ENCODE data around the gene OAS2. TPM values are rescaled to one million over a fixed set of nuclear protein-coding genes. Genes with fewer than 3 reads are reported as not detected.
"Not testable (repeated sequence)": the region's sequence is repeated elsewhere in the genome, so short reads cannot be mapped to it uniquely, and the experiment has no call there.

OAS2 gene
- total RNA-seq, 2 donors from 2014 or later, result 35.4 to 45.3 TPM

DNA sequence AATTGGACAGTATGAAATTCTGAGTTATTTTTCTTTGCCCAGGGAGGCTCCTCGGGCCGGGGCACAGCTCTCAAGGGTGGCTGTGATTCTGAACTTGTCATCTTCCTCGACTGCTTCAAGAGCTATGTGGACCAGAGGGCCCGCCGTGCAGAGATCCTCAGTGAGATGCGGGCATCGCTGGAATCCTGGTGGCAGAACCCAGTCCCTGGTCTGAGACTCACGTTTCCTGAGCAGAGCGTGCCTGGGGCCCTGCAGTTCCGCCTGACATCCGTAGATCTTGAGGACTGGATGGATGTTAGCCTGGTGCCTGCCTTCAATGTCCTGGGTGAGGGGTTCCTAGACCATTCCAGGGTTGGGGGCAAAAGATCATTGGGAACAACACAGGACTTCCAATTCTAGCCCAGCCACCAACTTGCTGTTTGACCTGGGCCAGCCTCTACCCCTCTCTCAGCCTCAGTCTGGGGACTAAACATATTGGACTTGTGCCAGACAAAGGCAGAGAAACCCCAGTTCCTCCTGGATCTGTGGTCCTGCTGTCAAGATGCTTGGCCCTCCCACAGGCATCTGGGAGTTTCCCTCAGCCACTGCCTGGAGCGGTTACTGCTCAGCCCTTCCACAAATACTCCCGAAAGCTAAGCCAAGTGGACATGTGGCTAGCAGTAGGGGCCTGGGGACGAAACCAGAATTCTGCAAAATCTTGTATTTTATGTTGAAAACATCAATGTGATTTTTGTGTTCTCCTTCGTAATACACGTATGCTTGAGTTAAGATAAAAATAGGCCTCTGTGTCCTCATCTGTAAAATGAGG is 36.6 kb upstream of the OAS2 start:
- no peaks in the 10 kb centered on the region for H3K9me3 ChIP-seq (ENCODE audit: control insufficient read depth, low read length, poor library complexity, severe bottlenecking)
- ATAC-seq (no peak), DNase-seq (no peak)
- H3K27me3 Mint-ChIP-seq, result no peaks in the 10 kb centered on the region
- H3K4me1 Mint-ChIP-seq, result peaks cover 29% of the 10 kb centered on the region
- no peak overlapping the region for H3K27ac Mint-ChIP-seq
- H3K4me3 Mint-ChIP-seq, result no peak overlapping the region
- peaks cover 8% of the 10 kb centered on the region for H3K36me3 Mint-ChIP-seq (ENCODE audit: low read depth)

DNA sequence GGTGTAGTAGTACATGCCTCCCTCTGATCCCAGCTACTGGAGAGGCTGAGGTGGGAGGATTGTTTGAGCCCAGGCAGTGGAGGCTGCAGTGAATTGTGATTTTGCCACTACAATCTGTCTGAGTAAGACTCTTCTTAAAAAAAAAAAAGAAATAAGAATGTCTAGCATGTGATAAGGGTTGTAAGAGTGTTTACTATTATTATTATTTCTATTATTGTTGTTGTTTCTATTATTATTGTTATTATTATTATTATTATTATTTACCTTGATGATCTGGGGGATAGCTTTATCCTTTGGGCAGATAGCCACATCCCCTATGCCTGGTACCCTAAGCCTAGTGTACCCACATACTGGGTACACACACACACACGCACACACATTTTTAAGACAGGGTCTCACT is 35.7 kb upstream of the OAS2 start:
- DNase-seq (no peak), ATAC-seq (no peak)
- peaks cover 8% of the 10 kb centered on the region for H3K36me3 Mint-ChIP-seq (ENCODE audit: low read depth)
- H3K4me3 Mint-ChIP-seq, result no peak overlapping the region
- H3K27ac Mint-ChIP-seq, result no peak overlapping the region
- H3K27me3 Mint-ChIP-seq, result no peaks in the 10 kb centered on the region
- H3K9me3 ChIP-seq (ENCODE audit: control insufficient read depth, low read length, poor library complexity, severe bottlenecking), result no peaks in the 10 kb centered on the region
- H3K4me1 Mint-ChIP-seq, result peaks cover 29% of the 10 kb centered on the region

DNA sequence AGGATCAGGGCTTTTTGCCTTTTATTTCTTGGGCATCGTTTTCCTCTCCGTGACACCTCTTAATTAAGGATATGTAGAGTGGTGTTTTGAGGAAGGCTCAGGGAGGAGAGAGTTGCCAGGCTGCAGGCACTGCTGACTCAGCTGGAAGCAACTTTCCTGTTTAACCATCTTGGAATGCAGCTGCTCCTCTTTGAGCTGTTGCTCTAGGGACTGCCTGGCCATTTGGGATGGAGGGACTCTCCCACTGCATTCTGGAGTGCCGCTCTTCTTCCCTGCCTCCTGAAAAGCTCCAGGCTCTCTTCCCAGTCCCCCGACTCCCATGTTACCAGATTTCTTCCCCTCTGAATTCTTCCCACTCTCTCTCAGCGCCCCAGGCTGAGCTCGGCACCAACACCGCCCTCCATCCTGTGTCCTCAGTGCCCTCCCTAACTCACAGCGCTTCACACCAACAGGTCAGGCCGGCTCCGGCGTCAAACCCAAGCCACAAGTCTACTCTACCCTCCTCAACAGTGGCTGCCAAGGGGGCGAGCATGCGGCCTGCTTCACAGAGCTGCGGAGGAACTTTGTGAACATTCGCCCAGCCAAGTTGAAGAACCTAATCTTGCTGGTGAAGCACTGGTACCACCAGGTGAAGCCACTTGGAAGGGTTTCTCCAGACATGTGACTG is 34.2 kb upstream of the OAS2 start:
- Mint-ChIP-seq H3K27ac (no peak overlapping the region), H3K4me3 (no peak overlapping the region), H3K36me3 (ENCODE audit: low read depth) (peaks cover 6% of the 10 kb centered on the region), H3K27me3 (no peaks in the 10 kb centered on the region), H3K4me1 (peaks cover 17% of the 10 kb centered on the region)
- no peaks in the 10 kb centered on the region for H3K9me3 ChIP-seq (ENCODE audit: control insufficient read depth, low read length, poor library complexity, severe bottlenecking)
- ATAC-seq, result no peak
- no peak for DNase-seq

DNA sequence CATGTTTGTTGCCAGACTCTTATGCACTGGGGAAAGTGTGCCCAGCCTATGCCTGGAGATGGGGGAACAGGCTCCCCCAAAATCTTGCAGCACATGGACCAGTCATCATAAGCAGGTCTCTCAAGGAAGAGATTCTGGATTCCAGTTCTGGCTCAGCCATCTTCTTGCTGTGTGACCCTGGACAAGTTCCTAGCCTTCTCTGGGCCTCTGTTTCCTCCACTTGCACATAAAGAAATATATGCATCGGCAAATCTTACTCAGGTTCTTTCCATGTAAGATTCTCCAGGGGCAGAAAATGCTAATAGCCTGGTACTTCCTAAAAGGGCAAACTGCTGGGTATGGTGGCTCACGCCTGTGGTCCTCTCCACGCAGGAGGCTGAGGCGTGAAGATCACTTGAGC is 32.8 kb upstream of the OAS2 start:
- DNase-seq (no peak), ATAC-seq (no peak)
- no peaks in the 10 kb centered on the region for H3K9me3 ChIP-seq (ENCODE audit: control insufficient read depth, low read length, poor library complexity, severe bottlenecking)
- Mint-ChIP-seq H3K36me3 (ENCODE audit: low read depth) (peaks cover 6% of the 10 kb centered on the region), H3K27ac (no peak overlapping the region), H3K4me3 (no peak overlapping the region), H3K27me3 (no peaks in the 10 kb centered on the region), H3K4me1 (peaks cover 6% of the 10 kb centered on the region)

DNA sequence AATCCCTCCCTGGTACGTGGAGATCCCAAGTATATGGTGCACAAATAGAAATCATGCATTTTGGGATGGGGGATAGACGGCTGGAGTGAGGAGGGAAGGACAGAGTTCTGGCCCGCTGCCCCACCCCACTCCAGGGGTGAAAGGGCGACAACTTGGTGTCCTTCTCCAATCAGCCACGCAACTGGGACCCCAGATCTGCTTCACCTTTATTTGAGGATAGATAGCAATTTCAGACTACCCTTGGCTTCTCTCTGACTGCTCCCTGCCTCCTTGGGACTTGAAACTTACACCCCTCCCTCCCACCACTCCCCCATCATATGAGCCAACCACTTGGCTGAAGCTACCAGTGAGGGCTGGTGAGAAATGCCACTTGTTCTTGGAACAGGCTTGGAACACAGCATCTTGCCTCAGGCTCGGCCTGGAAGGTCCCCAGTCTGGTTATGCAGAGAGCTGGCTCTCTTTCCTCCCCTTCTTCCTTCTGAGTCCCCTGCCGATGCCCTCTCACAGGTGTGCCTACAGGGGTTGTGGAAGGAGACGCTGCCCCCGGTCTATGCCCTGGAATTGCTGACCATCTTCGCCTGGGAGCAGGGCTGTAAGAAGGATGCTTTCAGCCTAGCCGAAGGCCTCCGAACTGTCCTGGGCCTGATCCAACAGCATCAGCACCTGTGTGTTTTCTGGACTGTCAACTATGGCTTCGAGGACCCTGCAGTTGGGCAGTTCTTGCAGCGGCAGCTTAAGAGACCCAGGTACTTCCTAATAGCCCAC is 31.9 kb upstream of the OAS2 start:
- H3K4me1 Mint-ChIP-seq, result peaks cover 6% of the 10 kb centered on the region
- ATAC-seq (no peak), DNase-seq (no peak)
- no peaks in the 10 kb centered on the region for H3K27me3 Mint-ChIP-seq
- no peaks in the 10 kb centered on the region for H3K9me3 ChIP-seq (ENCODE audit: control insufficient read depth, low read length, poor library complexity, severe bottlenecking)
- H3K4me3 Mint-ChIP-seq, result no peak overlapping the region
- H3K36me3 Mint-ChIP-seq (ENCODE audit: low read depth), result peaks cover 6% of the 10 kb centered on the region
- H3K27ac Mint-ChIP-seq, result peak overlapping the region; percentile 34

DNA sequence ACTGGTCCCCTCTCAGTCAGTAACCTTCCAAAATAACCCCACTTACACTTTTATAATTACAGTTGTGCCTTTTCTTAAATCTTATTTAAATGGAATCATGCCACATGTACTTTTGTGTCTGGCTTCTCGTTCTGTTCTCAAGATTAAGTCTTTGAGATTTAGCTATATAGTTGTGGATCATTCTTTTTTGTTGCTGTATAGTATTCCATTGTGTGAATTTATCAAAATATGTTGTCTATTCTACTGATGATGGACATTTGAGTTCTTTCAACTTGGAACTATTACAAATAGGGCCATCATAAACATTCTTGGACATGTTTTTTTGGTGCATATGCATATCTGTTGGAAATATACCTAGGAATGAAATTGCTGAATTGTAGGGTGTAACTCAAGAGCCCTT is 31.0 kb upstream of the OAS2 start:
- peaks cover 6% of the 10 kb centered on the region for H3K4me1 Mint-ChIP-seq
- no peak overlapping the region for H3K4me3 Mint-ChIP-seq
- no peak for ATAC-seq
- H3K27me3 Mint-ChIP-seq, result no peaks in the 10 kb centered on the region
- H3K36me3 Mint-ChIP-seq (ENCODE audit: low read depth), result peaks cover 8% of the 10 kb centered on the region
- no peaks in the 10 kb centered on the region for H3K9me3 ChIP-seq (ENCODE audit: control insufficient read depth, low read length, poor library complexity, severe bottlenecking)
- H3K27ac Mint-ChIP-seq, result no peak overlapping the region
- no peak for DNase-seq

DNA sequence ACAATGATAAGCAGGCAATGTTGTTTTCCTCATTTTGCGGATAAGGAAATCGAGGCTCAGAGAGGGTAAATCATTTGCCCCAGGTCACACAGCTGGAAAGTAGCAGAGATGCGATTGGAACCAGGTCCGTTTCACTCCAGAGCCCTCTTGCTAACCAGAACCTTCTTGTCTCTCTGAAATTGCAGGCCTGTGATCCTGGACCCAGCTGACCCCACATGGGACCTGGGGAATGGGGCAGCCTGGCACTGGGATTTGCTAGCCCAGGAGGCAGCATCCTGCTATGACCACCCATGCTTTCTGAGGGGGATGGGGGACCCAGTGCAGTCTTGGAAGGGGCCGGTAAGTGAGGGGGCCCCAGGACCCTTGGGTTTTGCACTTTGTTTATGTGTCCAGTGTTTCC is 30.6 kb upstream of the OAS2 start:
- H3K27me3 Mint-ChIP-seq, result no peaks in the 10 kb centered on the region
- peaks cover 11% of the 10 kb centered on the region for H3K36me3 Mint-ChIP-seq (ENCODE audit: low read depth)
- DNase-seq, result no peak
- H3K27ac Mint-ChIP-seq, result no peak overlapping the region
- no peaks in the 10 kb centered on the region for H3K9me3 ChIP-seq (ENCODE audit: control insufficient read depth, low read length, poor library complexity, severe bottlenecking)
- H3K4me3 Mint-ChIP-seq, result no peak overlapping the region
- ATAC-seq, result no peak
- peaks cover 6% of the 10 kb centered on the region for H3K4me1 Mint-ChIP-seq

DNA sequence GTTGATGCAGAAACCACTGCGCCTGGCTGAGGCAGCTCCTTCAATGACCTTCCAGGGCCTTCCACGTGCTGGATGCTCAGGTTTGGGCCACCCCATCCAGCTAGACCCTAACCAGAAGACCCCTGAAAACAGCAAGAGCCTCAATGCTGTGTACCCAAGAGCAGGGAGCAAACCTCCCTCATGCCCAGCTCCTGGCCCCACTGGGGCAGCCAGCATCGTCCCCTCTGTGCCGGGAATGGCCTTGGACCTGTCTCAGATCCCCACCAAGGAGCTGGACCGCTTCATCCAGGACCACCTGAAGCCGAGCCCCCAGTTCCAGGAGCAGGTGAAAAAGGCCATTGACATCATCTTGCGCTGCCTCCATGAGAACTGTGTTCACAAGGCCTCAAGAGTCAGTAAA is 29.5 kb upstream of the OAS2 start:
- DNase-seq (no peak), ATAC-seq (no peak)
- Mint-ChIP-seq H3K4me3 (no peak overlapping the region), H3K36me3 (ENCODE audit: low read depth) (peaks cover 11% of the 10 kb centered on the region), H3K27me3 (no peaks in the 10 kb centered on the region), H3K27ac (peak overlapping the region; percentile 24), H3K4me1 (peaks cover 6% of the 10 kb centered on the region)
- H3K9me3 ChIP-seq (ENCODE audit: control insufficient read depth, low read length, poor library complexity, severe bottlenecking), result no peaks in the 10 kb centered on the region

DNA sequence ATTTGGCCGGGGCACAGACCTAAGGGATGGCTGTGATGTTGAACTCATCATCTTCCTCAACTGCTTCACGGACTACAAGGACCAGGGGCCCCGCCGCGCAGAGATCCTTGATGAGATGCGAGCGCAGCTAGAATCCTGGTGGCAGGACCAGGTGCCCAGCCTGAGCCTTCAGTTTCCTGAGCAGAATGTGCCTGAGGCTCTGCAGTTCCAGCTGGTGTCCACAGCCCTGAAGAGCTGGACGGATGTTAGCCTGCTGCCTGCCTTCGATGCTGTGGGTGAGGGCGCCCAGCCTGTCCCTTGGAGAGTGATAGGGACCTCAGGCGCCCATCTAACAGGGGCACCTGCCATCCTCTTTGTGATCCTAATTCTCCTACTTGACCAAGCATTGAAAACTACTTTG is 27.6 kb upstream of the OAS2 start:
- H3K27me3 Mint-ChIP-seq, result no peaks in the 10 kb centered on the region
- H3K4me1 Mint-ChIP-seq, result peaks cover 2% of the 10 kb centered on the region
- H3K36me3 Mint-ChIP-seq (ENCODE audit: low read depth), result peaks cover 5% of the 10 kb centered on the region
- no peak overlapping the region for H3K4me3 Mint-ChIP-seq
- no peak for ATAC-seq
- no peak overlapping the region for H3K27ac Mint-ChIP-seq
- DNase-seq, result no peak
- H3K9me3 ChIP-seq (ENCODE audit: control insufficient read depth, low read length, poor library complexity, severe bottlenecking), result no peaks in the 10 kb centered on the region

DNA sequence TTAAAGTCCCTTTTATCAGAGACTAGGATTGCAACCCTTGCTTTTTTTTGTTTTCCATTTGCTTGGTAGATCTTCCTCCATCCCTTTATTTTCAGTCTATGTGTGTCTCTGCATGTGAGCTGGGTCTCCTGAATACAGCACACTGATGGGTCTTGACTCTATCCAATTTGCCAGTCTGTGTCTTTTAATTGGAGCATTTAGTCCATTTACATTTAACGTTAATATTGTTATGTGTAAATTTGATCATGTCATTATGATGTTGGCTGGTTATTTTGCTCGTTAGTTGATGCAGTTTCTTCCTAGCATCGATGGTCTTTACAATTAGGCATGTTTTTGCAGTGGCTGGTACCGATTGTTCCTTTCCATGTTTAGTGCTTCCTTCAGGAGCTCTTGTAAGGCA is 21.2 kb upstream of the OAS2 start:
- not testable (repeated sequence) for ATAC-seq; H3K27me3 Mint-ChIP-seq; H3K9me3 ChIP-seq (ENCODE audit: control insufficient read depth, low read length, poor library complexity, severe bottlenecking); H3K27ac Mint-ChIP-seq; H3K4me1 Mint-ChIP-seq; H3K4me3 Mint-ChIP-seq; DNase-seq
- peaks cover 20% of the 10 kb centered on the region for H3K36me3 Mint-ChIP-seq (ENCODE audit: low read depth)

DNA sequence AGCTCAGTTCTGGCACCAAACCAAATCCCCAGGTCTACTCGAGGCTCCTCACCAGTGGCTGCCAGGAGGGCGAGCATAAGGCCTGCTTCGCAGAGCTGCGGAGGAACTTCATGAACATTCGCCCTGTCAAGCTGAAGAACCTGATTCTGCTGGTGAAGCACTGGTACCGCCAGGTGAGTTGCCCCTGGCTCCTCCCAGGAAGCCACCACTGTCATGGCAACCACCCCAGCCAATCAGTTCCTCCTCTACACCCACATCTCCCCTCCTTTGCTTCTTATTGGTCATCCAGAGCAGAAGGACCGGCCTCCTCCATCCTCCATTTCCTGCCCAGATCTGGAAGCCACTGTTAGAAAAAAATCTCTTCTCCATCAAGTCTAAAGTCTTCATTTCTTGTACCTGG is 17.2 kb upstream of the OAS2 start:
- peaks cover 5% of the 10 kb centered on the region for H3K4me1 Mint-ChIP-seq
- peak; percentile 59 for ATAC-seq
- no peak overlapping the region for H3K4me3 Mint-ChIP-seq
- H3K27me3 Mint-ChIP-seq, result no peaks in the 10 kb centered on the region
- DNase-seq, result no peak
- peaks cover 24% of the 10 kb centered on the region for H3K36me3 Mint-ChIP-seq (ENCODE audit: low read depth)
- H3K9me3 ChIP-seq (ENCODE audit: control insufficient read depth, low read length, poor library complexity, severe bottlenecking), result no peaks in the 10 kb centered on the region
- H3K27ac Mint-ChIP-seq, result peak overlapping the region; percentile 39

DNA sequence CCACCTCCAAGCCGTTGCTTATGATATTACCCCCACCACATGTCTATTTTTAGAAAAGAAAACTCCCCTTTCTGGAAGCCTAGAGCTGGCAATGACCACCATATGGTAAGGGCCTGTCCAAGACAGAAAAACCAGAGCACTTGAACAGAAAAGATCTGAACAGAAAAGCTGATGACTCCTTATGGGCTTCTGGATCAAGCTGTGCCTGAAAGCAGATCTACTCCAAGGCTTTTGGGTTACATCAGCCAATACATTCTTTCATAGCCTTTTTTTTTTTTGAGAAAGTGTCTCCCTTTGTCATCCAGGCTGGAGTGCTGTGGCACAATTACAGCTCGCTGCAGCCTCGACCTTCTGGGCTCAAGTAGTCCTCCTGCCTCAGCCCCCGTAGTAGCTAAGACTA is 16.8 kb upstream of the OAS2 start:
- H3K4me3 Mint-ChIP-seq, result no peak overlapping the region
- no peaks in the 10 kb centered on the region for H3K9me3 ChIP-seq (ENCODE audit: control insufficient read depth, low read length, poor library complexity, severe bottlenecking)
- ATAC-seq (no peak), DNase-seq (no peak)
- peaks cover 27% of the 10 kb centered on the region for H3K36me3 Mint-ChIP-seq (ENCODE audit: low read depth)
- H3K27ac Mint-ChIP-seq, result peak overlapping the region; percentile 39
- peaks cover 8% of the 10 kb centered on the region for H3K4me1 Mint-ChIP-seq
- H3K27me3 Mint-ChIP-seq, result no peaks in the 10 kb centered on the region

DNA sequence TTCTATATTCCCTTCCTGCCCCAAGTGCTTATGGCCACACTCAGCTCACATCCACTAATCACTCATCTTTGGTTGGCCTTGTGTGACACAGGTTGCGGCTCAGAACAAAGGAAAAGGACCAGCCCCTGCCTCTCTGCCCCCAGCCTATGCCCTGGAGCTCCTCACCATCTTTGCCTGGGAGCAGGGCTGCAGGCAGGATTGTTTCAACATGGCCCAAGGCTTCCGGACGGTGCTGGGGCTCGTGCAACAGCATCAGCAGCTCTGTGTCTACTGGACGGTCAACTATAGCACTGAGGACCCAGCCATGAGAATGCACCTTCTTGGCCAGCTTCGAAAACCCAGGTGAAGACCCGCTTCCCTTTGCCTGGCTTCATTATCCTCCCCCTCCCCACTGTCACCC is 15.8 kb upstream of the OAS2 start:
- no peak for ATAC-seq

More for the DNA sequence above, 15.8 kb upstream of the OAS2 start:
- Mint-ChIP-seq H3K4me1 (peaks cover 8% of the 10 kb centered on the region), H3K27ac (no peak overlapping the region), H3K36me3 (ENCODE audit: low read depth) (peaks cover 27% of the 10 kb centered on the region), H3K27me3 (no peaks in the 10 kb centered on the region), H3K4me3 (no peak overlapping the region)
- H3K9me3 ChIP-seq (ENCODE audit: control insufficient read depth, low read length, poor library complexity, severe bottlenecking), result no peaks in the 10 kb centered on the region
- no peak for DNase-seq

All from T-helper 17 cell (primary cell).